Trophoblast cell (in vitro differentiated cells and primary cell): ENCODE results near the gene PXK.
A peak's percentile ranks its signal among the peaks of the same experiment; 100 is the strongest.
"Not testable (repeated sequence)": the region's sequence is repeated elsewhere in the genome, so short reads cannot be mapped to it uniquely, and the experiment has no call there.

Experiments
- DNase-seq, 2 donors: peaks; one replicate each; pipeline ENCODE4 v3.0.0-alpha.2; 2016
- H2AFZ ChIP-seq: 2 replicates; pipeline ENCODE4 v1.6.1; 2013; ENCODE audit warnings: low read length, moderate library complexity, mild to moderate bottlenecking; ENCODE audit not compliant: insufficient read depth, poor library complexity
- H2AK5ac ChIP-seq: 2 replicates; pipeline ENCODE4 v1.6.1; 2013; ENCODE audit warnings: mild to moderate bottlenecking, low read length
- H2BK120ac ChIP-seq: 2 replicates; pipeline ENCODE4 v1.6.1; 2013; ENCODE audit warnings: low read length, mild to moderate bottlenecking, moderate library complexity; ENCODE audit not compliant: insufficient read depth, poor library complexity
- H2BK12ac ChIP-seq: 2 replicates; pipeline ENCODE4 v1.6.1; 2013; ENCODE audit warnings: mild to moderate bottlenecking, low read length, moderate library complexity
- H2BK5ac ChIP-seq: 2 replicates; pipeline ENCODE4 v1.6.1; 2013; ENCODE audit warnings: low read length, low read depth, moderate library complexity, mild to moderate bottlenecking; ENCODE audit not compliant: poor library complexity
- H3K14ac ChIP-seq: 2 replicates; pipeline ENCODE4 v1.6.1; 2013; ENCODE audit warnings: mild to moderate bottlenecking, low read length
- H3K18ac ChIP-seq: 2 replicates; pipeline ENCODE4 v1.6.1; 2013; ENCODE audit warnings: mild to moderate bottlenecking, low read length
- H3K23ac ChIP-seq: 2 replicates; pipeline ENCODE4 v1.6.1; 2013; ENCODE audit warnings: low read length
- H3K27ac ChIP-seq: 2 replicates; pipeline ENCODE4 v1.5.1; 2013; ENCODE audit warnings: low read depth, mild to moderate bottlenecking, inconsistent platforms, low read length, moderate library complexity
- H3K27me3 ChIP-seq: 2 replicates; pipeline ENCODE4 v1.6.1; 2013; ENCODE audit warnings: inconsistent platforms, mild to moderate bottlenecking, low read length, moderate library complexity; ENCODE audit not compliant: insufficient read depth
- H3K36me3 ChIP-seq, 2 experiments: 1 replicate in 1 of 2; 2 replicates in 1 of 2; pipeline ENCODE4 v1.6.1; 2013; ENCODE audit warnings: low read length in 2 of 2, mild to moderate bottlenecking in 2 of 2, moderate library complexity in 1 of 2; ENCODE audit not compliant: insufficient read depth in 2 of 2, control insufficient read depth in 1 of 2
- H3K4ac ChIP-seq: 2 replicates; pipeline ENCODE4 v1.6.1; 2013; ENCODE audit warnings: low read depth, mild to moderate bottlenecking, low read length, moderate library complexity
- H3K4me1 ChIP-seq, 2 experiments: 1 replicate in 1 of 2; 2 replicates in 1 of 2; pipeline ENCODE4 v1.6.1; 2013; ENCODE audit warnings: low read length in 2 of 2, mild to moderate bottlenecking in 2 of 2, moderate library complexity in 1 of 2; ENCODE audit not compliant: insufficient read depth in 2 of 2, control insufficient read depth in 1 of 2
- H3K4me2 ChIP-seq: 2 replicates; pipeline ENCODE4 v1.6.1; 2013; ENCODE audit warnings: inconsistent platforms, mild to moderate bottlenecking, low read length, moderate library complexity
- H3K4me3 ChIP-seq: 2 replicates; pipeline ENCODE4 v1.5.1; 2013; ENCODE audit warnings: mild to moderate bottlenecking, low read depth, low read length, inconsistent platforms
- H3K79me1 ChIP-seq: one replicate; pipeline ENCODE4 v1.6.1; 2013; ENCODE audit warnings: low read length
- H3K79me2 ChIP-seq: 2 replicates; pipeline ENCODE4 v1.6.1; 2013; ENCODE audit warnings: low read length, mild to moderate bottlenecking; ENCODE audit not compliant: control insufficient read depth, insufficient read depth, poor library complexity
- H3K9ac ChIP-seq: 2 replicates; pipeline ENCODE4 v1.6.1; 2013; ENCODE audit warnings: mild to moderate bottlenecking, low read length
- H3K9me3 ChIP-seq: 2 replicates; pipeline ENCODE4 v1.6.1; 2013; ENCODE audit warnings: low read depth, mild to moderate bottlenecking, control low read depth, inconsistent platforms, low read length; ENCODE audit not compliant: insufficient read depth
- H4K12ac ChIP-seq: 2 replicates; pipeline ENCODE4 v1.6.1; 2013; ENCODE audit warnings: low read depth, mild to moderate bottlenecking, low read length, moderate library complexity
- H4K8ac ChIP-seq: 2 replicates; pipeline ENCODE4 v1.6.1; 2013; ENCODE audit warnings: low read depth, mild to moderate bottlenecking, low read length, moderate library complexity
- H4K91ac ChIP-seq: one replicate; pipeline ENCODE4 v1.6.1; 2013; ENCODE audit warnings: low read depth, mild to moderate bottlenecking, low read length, moderate library complexity
- WGBS: extraction: QIAGEN DNeasy Blood & Tissue Kit; methylation state at CpG from one replicate; pipeline ENCODE4 v1.1.7; 2013; ENCODE audit warnings: missing lambda C conversion rate; ENCODE audit not compliant: insufficient read length, insufficient coverage; ENCODE audit errors: extremely low coverage; 5-methylcytosine and 5-hydroxymethylcytosine counted together

Gene PXK

DNA sequence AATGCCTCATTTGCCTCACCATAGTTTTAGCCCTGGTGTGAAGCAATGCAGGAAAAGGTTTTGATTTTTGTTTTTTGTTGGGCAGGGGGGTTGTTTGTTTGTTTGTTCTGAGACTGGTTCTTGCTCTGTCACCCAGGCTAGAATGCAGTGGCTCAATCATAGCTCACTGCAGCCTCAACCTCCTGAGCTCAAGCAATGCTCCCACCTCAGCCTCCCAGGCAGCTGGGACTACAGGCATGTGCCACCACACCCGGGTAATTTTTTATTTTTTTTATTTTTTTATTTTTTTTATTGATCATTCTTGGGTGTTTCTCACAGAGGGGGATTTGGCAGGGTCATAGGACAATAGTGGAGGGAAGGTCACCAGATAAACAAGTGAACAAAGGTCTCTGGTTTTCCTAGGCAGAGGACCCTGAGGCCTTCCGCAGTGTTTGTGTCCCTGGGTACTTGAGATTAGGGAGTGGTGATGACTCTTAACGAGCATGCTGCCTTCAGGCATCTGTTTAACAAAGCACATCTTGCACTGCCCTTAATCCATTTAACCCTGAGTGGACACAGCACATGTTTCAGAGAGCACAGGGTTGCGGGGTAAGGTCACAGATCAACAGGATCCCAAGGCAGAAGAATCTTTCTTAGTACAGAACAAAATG lies 43.6 kb upstream of the PXK start:
- not testable (repeated sequence) for DNase-seq, H3K14ac ChIP-seq, H3K9me3 ChIP-seq, H3K27me3 ChIP-seq, H4K8ac ChIP-seq, H2BK5ac ChIP-seq, H2BK12ac ChIP-seq, H3K18ac ChIP-seq, H2BK120ac ChIP-seq, H3K79me1 ChIP-seq, H3K9ac ChIP-seq, H3K4ac ChIP-seq, H3K79me2 ChIP-seq, H3K27ac ChIP-seq, H4K12ac ChIP-seq, H3K36me3 ChIP-seq, H3K4me2 ChIP-seq, H3K23ac ChIP-seq, H3K4me3 ChIP-seq, H4K91ac ChIP-seq, H2AK5ac ChIP-seq, H2AFZ ChIP-seq, H3K4me1 ChIP-seq
- no CpG with 5 or more reads among the region's 4 CpGs for WGBS

DNA sequence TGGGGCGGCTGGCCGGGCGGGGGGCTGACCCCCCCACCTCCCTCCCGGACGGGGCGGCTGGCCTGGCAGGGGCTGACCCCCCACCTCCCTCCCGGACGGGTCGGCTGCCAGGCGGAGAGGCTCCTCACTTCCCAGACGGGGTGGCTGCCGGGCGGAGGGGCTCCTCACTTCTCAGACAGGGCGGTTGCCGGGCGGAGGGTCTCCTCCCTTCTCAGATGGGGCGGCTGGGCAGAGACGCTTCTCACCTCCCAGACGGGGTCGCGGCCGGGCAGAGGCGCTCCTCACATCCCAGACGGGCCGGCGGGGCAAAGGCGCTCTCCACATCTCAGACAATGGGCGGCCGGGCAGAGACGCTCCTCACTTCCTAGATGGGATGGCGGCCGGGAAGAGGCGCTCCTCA lies 42.2 kb upstream of the PXK start:
- not testable (repeated sequence) for H3K4ac ChIP-seq, H3K79me1 ChIP-seq, H3K36me3 ChIP-seq, H3K14ac ChIP-seq, DNase-seq, H3K23ac ChIP-seq, H3K18ac ChIP-seq, H4K8ac ChIP-seq, H3K9ac ChIP-seq, H2BK12ac ChIP-seq, H3K4me3 ChIP-seq, H3K27me3 ChIP-seq, H3K4me1 ChIP-seq, H3K9me3 ChIP-seq, H4K91ac ChIP-seq, H2AK5ac ChIP-seq, H2BK5ac ChIP-seq, H2BK120ac ChIP-seq, H3K79me2 ChIP-seq, H4K12ac ChIP-seq, H3K27ac ChIP-seq, H2AFZ ChIP-seq, H3K4me2 ChIP-seq
- whole genome bisulfite sequencing: no CpG with 5 or more reads among the region's 33 CpGs

DNA sequence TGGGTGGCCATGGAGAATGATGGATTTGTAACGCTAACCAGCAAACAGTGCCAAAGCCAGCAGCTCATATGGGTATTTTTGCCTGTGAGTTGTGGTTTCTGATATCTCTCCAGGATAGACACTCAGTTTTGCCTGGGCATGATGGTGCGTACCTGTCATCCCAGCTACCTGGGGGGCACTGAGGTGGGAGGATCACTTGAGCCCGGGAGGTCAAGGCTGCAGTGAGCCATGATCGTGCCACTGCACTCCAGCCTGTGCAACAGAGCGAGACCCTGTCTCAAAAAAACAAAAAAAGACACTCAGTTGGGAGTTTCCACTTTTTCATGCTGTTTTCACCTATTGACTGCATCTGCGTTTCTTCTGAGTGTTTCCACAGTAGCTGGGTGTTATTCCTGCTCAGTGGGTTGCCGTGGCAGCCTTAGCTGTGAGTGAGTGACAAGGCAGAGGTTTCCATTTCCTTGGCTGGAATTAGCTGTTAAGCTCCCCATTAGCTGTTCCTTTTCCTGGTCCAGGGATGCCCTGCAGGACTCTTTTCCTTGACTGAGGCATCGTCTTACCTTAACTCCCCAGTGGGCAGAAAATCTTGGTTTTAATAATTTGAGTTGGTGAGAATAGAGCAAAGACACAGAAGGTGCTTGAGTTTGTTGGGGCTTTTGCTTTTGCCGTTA lies 40.9 kb upstream of the PXK start:
- WGBS: no CpG with 5 or more reads among the region's 9 CpGs
- H3K27ac ChIP-seq: no peak overlapping the region

DNA sequence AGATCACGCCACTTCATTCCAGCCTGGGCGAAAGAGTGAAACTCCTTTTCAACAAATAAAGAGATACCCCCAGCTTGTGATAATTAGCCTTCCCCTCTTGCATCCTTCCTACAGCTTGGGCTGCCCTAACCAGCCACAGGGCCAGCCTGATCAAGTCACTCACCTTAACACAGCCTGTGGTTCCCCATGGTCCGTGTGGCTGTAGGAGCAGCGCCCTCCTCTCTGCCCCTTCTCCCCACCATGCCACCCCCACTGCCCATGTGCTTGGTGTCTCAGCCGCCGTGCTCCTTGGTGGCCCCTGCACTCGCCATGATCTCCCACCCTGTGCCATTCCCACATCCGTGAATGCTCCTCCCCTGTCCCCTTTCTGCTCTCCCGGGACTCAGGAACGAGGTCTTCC lies 39.8 kb upstream of the PXK start:
- H3K79me2 ChIP-seq: no peaks in the 10 kb centered on the region
- no peak overlapping the region for H4K91ac ChIP-seq
- H2AK5ac ChIP-seq: no peak overlapping the region
- H3K9ac ChIP-seq: no peak overlapping the region
- no peak overlapping the region for H4K12ac ChIP-seq
- H3K4me1 ChIP-seq: no peaks in the 10 kb centered on the region
- no peak overlapping the region for H3K4me3 ChIP-seq
- no peak overlapping the region for H4K8ac ChIP-seq
- WGBS: no CpG with 5 or more reads among the region's 10 CpGs
- H3K9me3 ChIP-seq: peaks cover 3% of the 10 kb centered on the region
- no peak overlapping the region for H3K23ac ChIP-seq
- H3K79me1 ChIP-seq: no peaks in the 10 kb centered on the region
- no peak for DNase-seq
- no peak overlapping the region for H2AFZ ChIP-seq
- no peak overlapping the region for H3K14ac ChIP-seq
- no peak overlapping the region for H2BK5ac ChIP-seq
- no peaks in the 10 kb centered on the region for H3K27me3 ChIP-seq
- no peak overlapping the region for H2BK120ac ChIP-seq
- no peak overlapping the region for H3K18ac ChIP-seq
- H3K4ac ChIP-seq: no peak overlapping the region
- H2BK12ac ChIP-seq: no peak overlapping the region
- no peak overlapping the region for H3K27ac ChIP-seq
- H3K36me3 ChIP-seq: no peaks in the 10 kb centered on the region
- no peak overlapping the region for H3K4me2 ChIP-seq

More for the DNA sequence above, 40.9 kb upstream of the PXK start:
- no peak overlapping the region for H2BK12ac ChIP-seq
- H3K4me2 ChIP-seq: no peak overlapping the region
- H3K9me3 ChIP-seq: peaks cover 3% of the 10 kb centered on the region
- H3K9ac ChIP-seq: no peak overlapping the region
- H3K4me3 ChIP-seq: no peak overlapping the region
- H3K4ac ChIP-seq: no peak overlapping the region
- H4K91ac ChIP-seq: no peak overlapping the region
- H3K36me3 ChIP-seq: no peaks in the 10 kb centered on the region
- no peaks in the 10 kb centered on the region for H3K27me3 ChIP-seq
- no peak overlapping the region for H2BK5ac ChIP-seq
- H2AK5ac ChIP-seq: no peak overlapping the region
- H2BK120ac ChIP-seq: no peak overlapping the region
- no peak overlapping the region for H4K8ac ChIP-seq
- no peak overlapping the region for H3K14ac ChIP-seq
- H3K79me1 ChIP-seq: no peaks in the 10 kb centered on the region
- H3K79me2 ChIP-seq: no peaks in the 10 kb centered on the region
- DNase-seq: no peak
- no peaks in the 10 kb centered on the region for H3K4me1 ChIP-seq
- H3K18ac ChIP-seq: no peak overlapping the region
- no peak overlapping the region for H2AFZ ChIP-seq
- H4K12ac ChIP-seq: no peak overlapping the region
- H3K23ac ChIP-seq: peak overlapping the region; percentile 40
